HepG2 (cell line): ENCODE results near the gene SAE1. TPM values are rescaled to one million over a fixed set of nuclear protein-coding genes. Genes with fewer than 3 reads are reported as not detected.

Experiments
- CBFB ChIP-seq: sonication (generic); formaldehyde crosslinking; IDR thresholded peaks from 2 replicates; pipeline ENCODE4 v1.4.0; 2020; ENCODE audit warnings: missing genetic modification reagents
- CCAR2 ChIP-seq: fragments of 200-400 bp; formaldehyde crosslinking; optimal IDR thresholded peaks from 2 replicates; pipeline ENCODE3; 2018; ENCODE audit warnings: low read depth, mild to moderate bottlenecking, low read length, moderate library complexity
- GPN1 ChIP-seq: sonication (generic); formaldehyde crosslinking; IDR thresholded peaks from 2 replicates; pipeline ENCODE4 v1.5.1; 2020; ENCODE audit warnings: missing genetic modification reagents, borderline replicate concordance
- HES4 ChIP-seq: sonication (generic); formaldehyde crosslinking; IDR thresholded peaks from 2 replicates; pipeline ENCODE4 v1.9.0; 2021; ENCODE audit warnings: mild to moderate bottlenecking, missing genetic modification reagents, borderline replicate concordance
- HMG20B ChIP-seq: conservative IDR thresholded peaks from 2 replicates; pipeline ENCODE4 v1.6.1; 2016; ENCODE audit warnings: missing genetic modification reagents, missing compliant biosample characterization
- POLR2G ChIP-seq: fragments of 200-400 bp; formaldehyde crosslinking; IDR thresholded peaks from 2 replicates; pipeline ENCODE4 v1.6.1; 2018; ENCODE audit warnings: mild to moderate bottlenecking, low read depth, low read length, moderate library complexity
- SIN3A ChIP-seq: IDR thresholded peaks from 2 replicates; pipeline ENCODE4 v1.6.1; 2011; ENCODE audit warnings: low read depth, mild to moderate bottlenecking, control low read depth, low read length, borderline replicate concordance
- TARDBP ChIP-seq: sonication (generic); formaldehyde crosslinking; IDR thresholded peaks from 2 replicates; pipeline ENCODE4 v1.8.0; 2022; ENCODE audit warnings: mild to moderate bottlenecking, missing genetic modification reagents
- ZNF121 ChIP-seq: sonication (generic); formaldehyde crosslinking; IDR thresholded peaks from 2 replicates; pipeline ENCODE4 v1.5.0; 2020; ENCODE audit warnings: mild to moderate bottlenecking, missing genetic modification reagents
- ZNF282 ChIP-seq: fragments of 450-650 bp; IDR thresholded peaks from 2 replicates; pipeline ENCODE4 v1.6.1; 2018; ENCODE audit not compliant: partially characterized antibody
- polyA plus RNA-seq, 8 experiments: library from polyadenylated mRNA; depleted of rRNA in 3 of 8; stranded (reverse) in 7 of 8; unstranded in 1 of 8; fragments of >200 nt; fragmentation: Illumina TruSeq in 4 of 8; extraction: Trizol in 4 of 8; gene quantifications; 2 replicates each; pipeline versions ENCODE4 v1.2.1 to v1.2.3, GENCODE V29; 2011 to 2016; ENCODE audit warnings: low read depth in 4 of 8, missing spikeins in 1 of 8, mixed read lengths in 1 of 8; ENCODE audit not compliant: insufficient read depth in 1 of 8
- total RNA-seq, 5 experiments: library from RNA; depleted of rRNA; stranded (reverse); fragments of >200 nt; fragmentation: Illumina TruSeq; extraction: Trizol; gene quantifications; 2 replicates each; pipeline ENCODE4 v1.2.3, GENCODE V29; 2016; ENCODE audit warnings: low read depth in 1 of 5
- TF ChIP-seq, protein P1 (sequence below): sonication (generic); formaldehyde crosslinking; IDR thresholded peaks from 2 replicates; pipeline ENCODE4 v1.4.0; 2020; ENCODE audit warnings: mild to moderate bottlenecking, missing genetic modification reagents
- TF ChIP-seq, protein P2 (sequence below): sonication (generic); formaldehyde crosslinking; IDR thresholded peaks from 2 replicates; pipeline ENCODE4 v1.4.0; 2020; ENCODE audit warnings: missing genetic modification reagents, borderline replicate concordance
- TF ChIP-seq, protein P3 (sequence below): conservative IDR thresholded peaks from 2 replicates; pipeline ENCODE4 v1.6.1; 2018; ENCODE audit warnings: missing genetic modification reagents
- TF ChIP-seq, protein P4 (sequence below): sonication (generic); formaldehyde crosslinking; IDR thresholded peaks from 2 replicates; pipeline ENCODE4 v1.5.0; 2020; ENCODE audit warnings: mild to moderate bottlenecking, missing genetic modification reagents

Gene SAE1
- total and polyA plus RNA-seq, 2 of the 13 experiments (the other 11 are each of a cell fraction or from before 2014, with no cell fraction given), result 87.6 to 197 TPM

DNA sequence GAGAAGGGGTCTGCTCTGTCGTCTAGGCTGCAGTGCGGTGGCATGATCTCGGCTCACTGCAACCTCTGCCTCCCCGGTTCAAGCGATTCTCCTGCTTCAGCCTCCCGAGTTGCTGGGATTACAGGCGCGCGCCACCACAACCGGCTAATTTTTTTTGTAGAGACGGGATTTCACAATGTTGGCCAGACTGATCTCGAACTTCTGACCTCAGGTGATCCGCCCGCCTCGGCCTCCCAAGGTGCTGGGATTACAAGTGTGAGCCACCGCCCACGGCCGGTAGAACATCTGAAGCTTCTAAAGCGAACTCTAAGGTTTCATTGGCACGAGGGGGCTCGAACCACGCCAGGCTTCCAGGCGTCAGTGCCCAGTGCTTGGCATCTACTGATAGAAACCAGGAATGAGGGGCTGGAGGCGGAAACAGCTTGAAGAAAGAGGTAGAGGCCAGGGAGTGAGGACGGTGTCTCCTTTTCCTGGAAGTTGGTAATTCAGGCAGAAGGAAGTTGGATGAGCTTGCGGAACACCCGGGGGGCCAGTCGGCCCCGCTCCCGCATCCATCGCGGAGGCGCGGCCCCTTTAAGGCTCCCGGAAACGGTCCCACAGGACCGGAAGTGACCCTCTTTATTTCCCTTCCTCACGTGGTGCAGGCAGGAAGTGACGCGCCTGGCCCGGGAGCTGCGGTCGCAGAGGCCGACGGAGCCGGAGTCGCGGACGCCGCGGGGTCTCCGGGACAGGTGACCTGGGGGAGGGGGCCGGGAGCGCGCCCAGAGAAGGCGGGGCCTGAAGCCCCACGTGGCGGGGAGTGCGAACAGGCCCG is 125.5 kb downstream of the SAE1 start, which contains the start of gene CCDC9 (continued):
- TF ChIP-seq HMG20B (CRISPR knock-in tag) (no peak), GPN1 (CRISPR knock-in tag) (no peak), ZNF121 (peak; percentile 25; the same call in 1 of the 2 replicates), POLR2G (peak; percentile 92), SIN3A (peak; percentile 62; the same call in 1 of the 2 replicates), TARDBP (CRISPR knock-in tag) (peak; percentile 61; the same call in 1 of the 2 replicates), HES4 (CRISPR knock-in tag) (0 out of 2 replicates have a peak, but pooled peaks have one; percentile 14), ZNF282 (no peak), CBFB (peak; percentile 83; the same call in 1 of the 2 replicates), CCAR2 (no peak)
- TF ChIP-seq, protein P1, sequence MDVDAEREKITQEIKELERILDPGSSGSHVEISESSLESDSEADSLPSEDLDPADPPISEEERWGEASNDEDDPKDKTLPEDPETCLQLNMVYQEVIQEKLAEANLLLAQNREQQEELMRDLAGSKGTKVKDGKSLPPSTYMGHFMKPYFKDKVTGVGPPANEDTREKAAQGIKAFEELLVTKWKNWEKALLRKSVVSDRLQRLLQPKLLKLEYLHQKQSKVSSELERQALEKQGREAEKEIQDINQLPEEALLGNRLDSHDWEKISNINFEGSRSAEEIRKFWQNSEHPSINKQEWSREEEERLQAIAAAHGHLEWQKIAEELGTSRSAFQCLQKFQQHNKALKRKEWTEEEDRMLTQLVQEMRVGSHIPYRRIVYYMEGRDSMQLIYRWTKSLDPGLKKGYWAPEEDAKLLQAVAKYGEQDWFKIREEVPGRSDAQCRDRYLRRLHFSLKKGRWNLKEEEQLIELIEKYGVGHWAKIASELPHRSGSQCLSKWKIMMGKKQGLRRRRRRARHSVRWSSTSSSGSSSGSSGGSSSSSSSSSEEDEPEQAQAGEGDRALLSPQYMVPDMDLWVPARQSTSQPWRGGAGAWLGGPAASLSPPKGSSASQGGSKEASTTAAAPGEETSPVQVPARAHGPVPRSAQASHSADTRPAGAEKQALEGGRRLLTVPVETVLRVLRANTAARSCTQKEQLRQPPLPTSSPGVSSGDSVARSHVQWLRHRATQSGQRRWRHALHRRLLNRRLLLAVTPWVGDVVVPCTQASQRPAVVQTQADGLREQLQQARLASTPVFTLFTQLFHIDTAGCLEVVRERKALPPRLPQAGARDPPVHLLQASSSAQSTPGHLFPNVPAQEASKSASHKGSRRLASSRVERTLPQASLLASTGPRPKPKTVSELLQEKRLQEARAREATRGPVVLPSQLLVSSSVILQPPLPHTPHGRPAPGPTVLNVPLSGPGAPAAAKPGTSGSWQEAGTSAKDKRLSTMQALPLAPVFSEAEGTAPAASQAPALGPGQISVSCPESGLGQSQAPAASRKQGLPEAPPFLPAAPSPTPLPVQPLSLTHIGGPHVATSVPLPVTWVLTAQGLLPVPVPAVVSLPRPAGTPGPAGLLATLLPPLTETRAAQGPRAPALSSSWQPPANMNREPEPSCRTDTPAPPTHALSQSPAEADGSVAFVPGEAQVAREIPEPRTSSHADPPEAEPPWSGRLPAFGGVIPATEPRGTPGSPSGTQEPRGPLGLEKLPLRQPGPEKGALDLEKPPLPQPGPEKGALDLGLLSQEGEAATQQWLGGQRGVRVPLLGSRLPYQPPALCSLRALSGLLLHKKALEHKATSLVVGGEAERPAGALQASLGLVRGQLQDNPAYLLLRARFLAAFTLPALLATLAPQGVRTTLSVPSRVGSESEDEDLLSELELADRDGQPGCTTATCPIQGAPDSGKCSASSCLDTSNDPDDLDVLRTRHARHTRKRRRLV (CRISPR knock-in tag), result no peak
- TF ChIP-seq, protein P2, sequence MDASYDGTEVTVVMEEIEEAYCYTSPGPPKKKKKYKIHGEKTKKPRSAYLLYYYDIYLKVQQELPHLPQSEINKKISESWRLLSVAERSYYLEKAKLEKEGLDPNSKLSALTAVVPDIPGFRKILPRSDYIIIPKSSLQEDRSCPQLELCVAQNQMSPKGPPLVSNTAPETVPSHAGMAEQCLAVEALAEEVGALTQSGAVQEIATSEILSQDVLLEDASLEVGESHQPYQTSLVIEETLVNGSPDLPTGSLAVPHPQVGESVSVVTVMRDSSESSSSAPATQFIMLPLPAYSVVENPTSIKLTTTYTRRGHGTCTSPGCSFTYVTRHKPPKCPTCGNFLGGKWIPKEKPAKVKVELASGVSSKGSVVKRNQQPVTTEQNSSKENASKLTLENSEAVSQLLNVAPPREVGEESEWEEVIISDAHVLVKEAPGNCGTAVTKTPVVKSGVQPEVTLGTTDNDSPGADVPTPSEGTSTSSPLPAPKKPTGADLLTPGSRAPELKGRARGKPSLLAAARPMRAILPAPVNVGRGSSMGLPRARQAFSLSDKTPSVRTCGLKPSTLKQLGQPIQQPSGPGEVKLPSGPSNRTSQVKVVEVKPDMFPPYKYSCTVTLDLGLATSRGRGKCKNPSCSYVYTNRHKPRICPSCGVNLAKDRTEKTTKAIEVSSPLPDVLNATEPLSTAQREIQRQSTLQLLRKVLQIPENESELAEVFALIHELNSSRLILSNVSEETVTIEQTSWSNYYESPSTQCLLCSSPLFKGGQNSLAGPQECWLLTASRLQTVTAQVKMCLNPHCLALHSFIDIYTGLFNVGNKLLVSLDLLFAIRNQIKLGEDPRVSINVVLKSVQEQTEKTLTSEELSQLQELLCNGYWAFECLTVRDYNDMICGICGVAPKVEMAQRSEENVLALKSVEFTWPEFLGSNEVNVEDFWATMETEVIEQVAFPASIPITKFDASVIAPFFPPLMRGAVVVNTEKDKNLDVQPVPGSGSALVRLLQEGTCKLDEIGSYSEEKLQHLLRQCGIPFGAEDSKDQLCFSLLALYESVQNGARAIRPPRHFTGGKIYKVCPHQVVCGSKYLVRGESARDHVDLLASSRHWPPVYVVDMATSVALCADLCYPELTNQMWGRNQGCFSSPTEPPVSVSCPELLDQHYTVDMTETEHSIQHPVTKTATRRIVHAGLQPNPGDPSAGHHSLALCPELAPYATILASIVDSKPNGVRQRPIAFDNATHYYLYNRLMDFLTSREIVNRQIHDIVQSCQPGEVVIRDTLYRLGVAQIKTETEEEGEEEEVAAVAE (CRISPR knock-in tag), result no peak
- TF ChIP-seq, protein P3, sequence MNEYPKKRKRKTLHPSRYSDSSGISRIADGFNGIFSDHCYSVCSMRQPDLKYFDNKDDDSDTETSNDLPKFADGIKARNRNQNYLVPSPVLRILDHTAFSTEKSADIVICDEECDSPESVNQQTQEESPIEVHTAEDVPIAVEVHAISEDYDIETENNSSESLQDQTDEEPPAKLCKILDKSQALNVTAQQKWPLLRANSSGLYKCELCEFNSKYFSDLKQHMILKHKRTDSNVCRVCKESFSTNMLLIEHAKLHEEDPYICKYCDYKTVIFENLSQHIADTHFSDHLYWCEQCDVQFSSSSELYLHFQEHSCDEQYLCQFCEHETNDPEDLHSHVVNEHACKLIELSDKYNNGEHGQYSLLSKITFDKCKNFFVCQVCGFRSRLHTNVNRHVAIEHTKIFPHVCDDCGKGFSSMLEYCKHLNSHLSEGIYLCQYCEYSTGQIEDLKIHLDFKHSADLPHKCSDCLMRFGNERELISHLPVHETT, result peak; percentile 95
- TF ChIP-seq, protein P4, sequence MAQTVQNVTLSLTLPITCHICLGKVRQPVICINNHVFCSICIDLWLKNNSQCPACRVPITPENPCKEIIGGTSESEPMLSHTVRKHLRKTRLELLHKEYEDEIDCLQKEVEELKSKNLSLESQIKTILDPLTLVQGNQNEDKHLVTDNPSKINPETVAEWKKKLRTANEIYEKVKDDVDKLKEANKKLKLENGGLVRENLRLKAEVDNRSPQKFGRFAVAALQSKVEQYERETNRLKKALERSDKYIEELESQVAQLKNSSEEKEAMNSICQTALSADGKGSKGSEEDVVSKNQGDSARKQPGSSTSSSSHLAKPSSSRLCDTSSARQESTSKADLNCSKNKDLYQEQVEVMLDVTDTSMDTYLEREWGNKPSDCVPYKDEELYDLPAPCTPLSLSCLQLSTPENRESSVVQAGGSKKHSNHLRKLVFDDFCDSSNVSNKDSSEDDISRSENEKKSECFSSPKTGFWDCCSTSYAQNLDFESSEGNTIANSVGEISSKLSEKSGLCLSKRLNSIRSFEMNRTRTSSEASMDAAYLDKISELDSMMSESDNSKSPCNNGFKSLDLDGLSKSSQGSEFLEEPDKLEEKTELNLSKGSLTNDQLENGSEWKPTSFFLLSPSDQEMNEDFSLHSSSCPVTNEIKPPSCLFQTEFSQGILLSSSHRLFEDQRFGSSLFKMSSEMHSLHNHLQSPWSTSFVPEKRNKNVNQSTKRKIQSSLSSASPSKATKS (CRISPR knock-in tag), result no peak
